Neural progenitor cell (in vitro differentiated cells): ENCODE measurements around the gene SLC35F3. TPM values are rescaled to one million over a fixed set of nuclear protein-coding genes. Genes with fewer than 3 reads are reported as not detected.
A peak's percentile ranks its signal among the peaks of the same experiment; 100 is the strongest.

Source experiments
- DNase-seq: peaks from one replicate; pipeline ENCODE4 v3.0.0-alpha.2; 2016; ENCODE audit warnings: low spot score
- H2AFZ ChIP-seq: fragments of 200-600 bp; sonication (generic); replicated peaks from 2 replicates; pipeline ENCODE4 v1.6.1; 2016; ENCODE audit warnings: antibody characterized with exemption
- H3F3A ChIP-seq: fragments of 200-600 bp; sonication (generic); 2 replicates; pipeline ENCODE4 v1.6.1; 2016; ENCODE audit warnings: antibody characterized with exemption, low read depth
- H3K27ac ChIP-seq: fragments of 200-600 bp; sonication (generic); 2 replicates; pipeline ENCODE4 v1.5.1; 2016; ENCODE audit warnings: mild to moderate bottlenecking
- H3K27me3 ChIP-seq: fragments of 200-600 bp; sonication (generic); 2 replicates; pipeline ENCODE4 v1.6.1; 2016; ENCODE audit warnings: mild to moderate bottlenecking, moderate library complexity
- H3K36me3 ChIP-seq: fragments of 200-600 bp; sonication (generic); 2 replicates; pipeline ENCODE4 v1.5.1; 2016
- H3K4me1 ChIP-seq: fragments of 200-600 bp; sonication (generic); 2 replicates; pipeline ENCODE4 v1.6.1; 2016; ENCODE audit warnings: mixed run types
- H3K4me2 ChIP-seq: fragments of 200-600 bp; sonication (generic); 2 replicates; pipeline ENCODE4 v1.6.1; 2016
- H3K4me3 ChIP-seq: fragments of 200-600 bp; sonication (generic); 2 replicates; pipeline ENCODE4 v1.5.1; 2016
- H3K79me2 ChIP-seq: fragments of 200-600 bp; sonication (generic); 2 replicates; pipeline ENCODE4 v1.6.1; 2016; ENCODE audit warnings: low read depth
- H3K9ac ChIP-seq: fragments of 200-600 bp; sonication (generic); 2 replicates; pipeline ENCODE4 v1.6.1; 2016
- H3K9me3 ChIP-seq: fragments of 200-600 bp; sonication (generic); 2 replicates; pipeline ENCODE4 v1.5.1; 2016; ENCODE audit warnings: low read depth
- H4K20me1 ChIP-seq: fragments of 200-600 bp; sonication (generic); 2 replicates; pipeline ENCODE4 v1.6.1; 2016; ENCODE audit warnings: low read depth
- H3K27ac Mint-ChIP-seq: 3 replicates; pipeline ENCODE4 v1.8.0; 2021; ENCODE audit warnings: mixed read lengths
- H3K27me3 Mint-ChIP-seq: 2 replicates; pipeline ENCODE4 v1.8.0; 2022; ENCODE audit warnings: low read depth, mild to moderate bottlenecking, inconsistent platforms, moderate library complexity, mixed read lengths; ENCODE audit not compliant: insufficient read depth
- H3K36me3 Mint-ChIP-seq: 3 replicates; pipeline ENCODE4 v1.8.0; 2021; ENCODE audit warnings: mixed read lengths
- H3K4me1 Mint-ChIP-seq: 3 replicates; pipeline ENCODE4 v1.8.0; 2021; ENCODE audit warnings: mixed read lengths
- H3K4me3 Mint-ChIP-seq: 3 replicates; pipeline ENCODE4 v1.8.0; 2021; ENCODE audit warnings: mild to moderate bottlenecking, moderate library complexity, mixed read lengths
- H3K9me3 Mint-ChIP-seq: 3 replicates; pipeline ENCODE4 v1.8.0; 2020; ENCODE audit warnings: mixed read lengths
- EZH2 ChIP-seq: fragments of 200-600 bp; sonication (generic); IDR thresholded peaks from 2 replicates; pipeline ENCODE4 v1.6.1; 2017; ENCODE audit warnings: antibody characterized with exemption, mild to moderate bottlenecking, moderate library complexity
- EZH2phosphoT487 ChIP-seq: fragments of 200-600 bp; sonication (generic); IDR thresholded peaks from 2 replicates; pipeline ENCODE4 v1.6.1; 2017; ENCODE audit warnings: antibody characterized with exemption
- total RNA-seq: library from RNA; depleted of rRNA; stranded (reverse); fragments of >200 nt; gene quantifications from 2 replicates; pipeline ENCODE4 v1.2.3, GENCODE V29; 2015; ENCODE audit warnings: low replicate concordance
- TF ChIP-seq, protein P1 (sequence below): fragments of 200-600 bp; sonication (generic); IDR thresholded peaks from 2 replicates; pipeline ENCODE4 v1.5.1; 2017; ENCODE audit warnings: antibody characterized with exemption, mild to moderate bottlenecking

The SLC35F3 gene
- total RNA-seq, 1 donor from 2014 or later = 0.79 TPM

DNA sequence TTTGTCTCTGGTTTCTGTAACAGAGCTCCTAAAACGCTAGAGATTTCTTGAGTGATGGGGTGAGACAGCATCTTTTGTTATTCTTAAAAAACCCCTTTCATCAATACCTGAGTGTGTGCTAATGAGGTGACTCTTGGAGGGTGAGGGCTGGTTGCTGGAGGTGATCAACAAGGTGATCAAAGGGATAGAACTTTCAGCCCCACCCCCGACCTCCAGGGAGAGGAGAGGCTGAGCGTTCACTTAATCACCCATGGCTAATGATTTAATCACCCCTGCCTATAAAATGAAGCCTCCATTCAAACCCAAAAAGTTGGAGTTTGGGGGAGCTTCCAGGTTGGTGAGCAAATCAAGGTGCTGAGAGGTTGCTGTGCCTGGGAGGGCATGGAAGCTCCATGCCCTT is 175.4 kb downstream of the SLC35F3 start:
- no peak overlapping the region for H2AFZ ChIP-seq
- no peaks in the 10 kb centered on the region for H3K27me3 ChIP-seq
- no peaks in the 10 kb centered on the region for H3K9me3 ChIP-seq
- Mint-ChIP-seq H3K36me3 (no peaks in the 10 kb centered on the region), H3K4me3 (no peak overlapping the region), H3K9me3 (peaks cover 2% of the 10 kb centered on the region), H3K4me1 (no peaks in the 10 kb centered on the region), H3K27ac (no peak overlapping the region), H3K27me3 (no peaks in the 10 kb centered on the region)
- no peak overlapping the region for H3K4me2 ChIP-seq
- H3K4me1 ChIP-seq = peaks cover 7% of the 10 kb centered on the region
- no peak for TF ChIP-seq EZH2phosphoT487
- TF ChIP-seq EZH2 = no peak
- TF ChIP-seq, protein P1, sequence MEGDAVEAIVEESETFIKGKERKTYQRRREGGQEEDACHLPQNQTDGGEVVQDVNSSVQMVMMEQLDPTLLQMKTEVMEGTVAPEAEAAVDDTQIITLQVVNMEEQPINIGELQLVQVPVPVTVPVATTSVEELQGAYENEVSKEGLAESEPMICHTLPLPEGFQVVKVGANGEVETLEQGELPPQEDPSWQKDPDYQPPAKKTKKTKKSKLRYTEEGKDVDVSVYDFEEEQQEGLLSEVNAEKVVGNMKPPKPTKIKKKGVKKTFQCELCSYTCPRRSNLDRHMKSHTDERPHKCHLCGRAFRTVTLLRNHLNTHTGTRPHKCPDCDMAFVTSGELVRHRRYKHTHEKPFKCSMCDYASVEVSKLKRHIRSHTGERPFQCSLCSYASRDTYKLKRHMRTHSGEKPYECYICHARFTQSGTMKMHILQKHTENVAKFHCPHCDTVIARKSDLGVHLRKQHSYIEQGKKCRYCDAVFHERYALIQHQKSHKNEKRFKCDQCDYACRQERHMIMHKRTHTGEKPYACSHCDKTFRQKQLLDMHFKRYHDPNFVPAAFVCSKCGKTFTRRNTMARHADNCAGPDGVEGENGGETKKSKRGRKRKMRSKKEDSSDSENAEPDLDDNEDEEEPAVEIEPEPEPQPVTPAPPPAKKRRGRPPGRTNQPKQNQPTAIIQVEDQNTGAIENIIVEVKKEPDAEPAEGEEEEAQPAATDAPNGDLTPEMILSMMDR = no peak
- no peaks in the 10 kb centered on the region for H3K79me2 ChIP-seq
- DNase-seq = no peak
- no peak overlapping the region for H3K4me3 ChIP-seq
- peaks cover 6% of the 10 kb centered on the region for H3K36me3 ChIP-seq
- peaks cover 15% of the 10 kb centered on the region for H3F3A ChIP-seq
- H3K9ac ChIP-seq = no peak overlapping the region
- no peaks in the 10 kb centered on the region for H4K20me1 ChIP-seq
- H3K27ac ChIP-seq = no peak overlapping the region

DNA sequence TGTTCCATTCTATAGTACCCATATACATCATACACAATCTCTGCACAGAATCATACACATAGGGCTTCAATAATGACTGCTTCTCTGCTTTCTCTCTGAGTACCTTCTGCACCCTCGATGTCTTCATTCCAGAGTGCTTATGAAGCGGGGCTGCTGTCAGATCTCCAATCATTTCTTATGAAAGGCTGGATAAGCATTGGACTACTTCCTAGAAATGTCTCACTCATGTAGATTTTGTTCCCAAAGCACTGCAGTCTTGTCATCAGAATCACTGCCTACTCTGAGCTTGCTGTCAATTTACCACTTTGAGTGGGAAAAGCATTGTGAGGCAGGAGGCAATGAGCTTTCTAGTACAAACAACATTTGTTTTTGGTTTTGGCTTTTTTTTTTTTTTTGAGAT is 179.0 kb downstream of the SLC35F3 start:
- H3K79me2 ChIP-seq = no peaks in the 10 kb centered on the region
- no peak overlapping the region for H2AFZ ChIP-seq
- H3K4me1 ChIP-seq = no peaks in the 10 kb centered on the region
- no peak overlapping the region for H3K9ac ChIP-seq
- no peaks in the 10 kb centered on the region for H3K36me3 Mint-ChIP-seq
- H3K27me3 ChIP-seq = no peaks in the 10 kb centered on the region
- no peak overlapping the region for H3K27ac Mint-ChIP-seq
- H3K4me2 ChIP-seq = no peak overlapping the region
- DNase-seq = no peak
- H3K9me3 ChIP-seq = no peaks in the 10 kb centered on the region
- H3K4me3 ChIP-seq = no peak overlapping the region
- H3K9me3 Mint-ChIP-seq = peaks cover 2% of the 10 kb centered on the region
- no peak overlapping the region for H3K4me3 Mint-ChIP-seq
- TF ChIP-seq EZH2phosphoT487 (no peak), EZH2 (no peak)
- TF ChIP-seq, protein P1 = no peak
- peaks cover 6% of the 10 kb centered on the region for H3K36me3 ChIP-seq
- H4K20me1 ChIP-seq = no peaks in the 10 kb centered on the region
- no peaks in the 10 kb centered on the region for H3K4me1 Mint-ChIP-seq
- peaks cover 6% of the 10 kb centered on the region for H3F3A ChIP-seq
- H3K27ac ChIP-seq = no peak overlapping the region
- peaks cover 3% of the 10 kb centered on the region for H3K27me3 Mint-ChIP-seq

- Mint-ChIP-seq H3K27me3 (peaks cover 9% of the 10 kb centered on the region), H3K4me3 (no peak overlapping the region), H3K27ac (no peak overlapping the region), H3K4me1 (peaks cover 8% of the 10 kb centered on the region), H3K36me3 (no peaks in the 10 kb centered on the region), H3K9me3 (peaks cover 6% of the 10 kb centered on the region)
- no peaks in the 10 kb centered on the region for H3K27me3 ChIP-seq
- H3K4me3 ChIP-seq = no peak overlapping the region
- H3K79me2 ChIP-seq = no peaks in the 10 kb centered on the region
- no peak overlapping the region for H3K9ac ChIP-seq
- no peak overlapping the region for H3K4me2 ChIP-seq
- H2AFZ ChIP-seq = no peak overlapping the region
- H3K9me3 ChIP-seq = no peaks in the 10 kb centered on the region
- peak; percentile 45 for DNase-seq
- H3K4me1 ChIP-seq = no peaks in the 10 kb centered on the region
- no peaks in the 10 kb centered on the region for H4K20me1 ChIP-seq
- no peaks in the 10 kb centered on the region for H3F3A ChIP-seq
- no peaks in the 10 kb centered on the region for H3K36me3 ChIP-seq
- H3K27ac ChIP-seq = no peak overlapping the region
- TF ChIP-seq, protein P1 = peak; percentile 57
- TF ChIP-seq EZH2 = no peak
Measured at GRCh38 chr1:234089396-234089795, 184.9 kb downstream of the SLC35F3 start.
